GM12892 (cell line): ENCODE data around the gene KRT85.

ENCODE experiments used
- POLR2A ChIP-seq: IDR thresholded peaks from 2 replicates; pipeline ENCODE4 v1.6.1; 2011; ENCODE audit warnings: low read depth, low read length, control low read depth
- POLR2AphosphoS5 ChIP-seq: IDR thresholded peaks from 2 replicates; pipeline ENCODE4 v1.6.1; 2011; ENCODE audit warnings: low read depth, low read length, control low read depth
- TAF1 ChIP-seq: IDR thresholded peaks from 2 replicates; pipeline ENCODE4 v1.6.1; 2011; ENCODE audit warnings: low read depth, mild to moderate bottlenecking, control low read depth, low read length, borderline replicate concordance

DNA sequence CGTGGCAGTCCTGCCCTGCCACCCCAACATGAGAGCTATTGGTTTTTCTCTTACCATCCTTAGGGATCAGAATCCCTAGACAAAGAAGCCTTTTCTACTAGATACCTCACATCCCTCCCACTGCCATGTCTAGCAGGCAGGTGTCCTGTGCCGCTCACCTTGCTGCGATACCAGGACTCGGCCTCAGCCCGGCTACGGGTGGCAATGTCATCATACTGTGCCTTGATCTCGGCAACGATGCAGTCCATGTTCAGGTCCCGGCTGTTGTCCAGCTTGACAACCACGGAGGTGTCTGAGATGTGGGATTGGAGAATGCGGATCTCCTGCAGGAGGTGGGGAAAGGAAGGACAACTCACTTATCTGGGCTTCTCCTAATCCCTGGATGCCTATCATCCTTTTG, 50.6 kb downstream of the KRT85 start:
- TF ChIP-seq POLR2AphosphoS5 (no peak), POLR2A (no peak), TAF1 (no peak)
